DMS153 (cell line): Measurements from ENCODE around the gene TPCN1.

Experiments
- DNase-seq: peaks from one replicate; lab custom pipeline; 2025; lab: John Stamatoyannopoulos, UW

Gene TPCN1

DNA sequence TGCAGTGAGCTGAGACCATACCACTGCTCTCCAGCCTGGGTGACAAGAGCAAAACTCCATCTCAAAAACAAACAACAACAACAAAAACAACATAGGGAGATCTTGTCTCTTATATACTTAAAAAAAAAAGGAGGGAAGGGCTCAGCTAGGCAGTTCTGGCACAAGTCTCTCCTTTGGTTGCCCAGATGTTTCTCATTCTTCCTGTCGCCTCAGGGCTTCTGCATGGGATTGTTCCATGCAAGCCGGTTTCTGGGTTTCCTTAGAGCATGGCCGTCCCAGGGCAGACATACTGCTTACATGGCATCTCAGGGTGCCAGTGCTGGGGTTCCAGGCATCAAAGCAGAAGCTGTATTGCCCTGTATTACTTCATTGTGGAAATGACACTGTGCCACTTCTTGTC lies 118.8 kb downstream of the TPCN1 start:
- no peak for DNase-seq

GRCh38 chr12:113341535-113341934 lies 120.3 kb downstream of the TPCN1 start:
- DNase-seq, result no peak

DNA sequence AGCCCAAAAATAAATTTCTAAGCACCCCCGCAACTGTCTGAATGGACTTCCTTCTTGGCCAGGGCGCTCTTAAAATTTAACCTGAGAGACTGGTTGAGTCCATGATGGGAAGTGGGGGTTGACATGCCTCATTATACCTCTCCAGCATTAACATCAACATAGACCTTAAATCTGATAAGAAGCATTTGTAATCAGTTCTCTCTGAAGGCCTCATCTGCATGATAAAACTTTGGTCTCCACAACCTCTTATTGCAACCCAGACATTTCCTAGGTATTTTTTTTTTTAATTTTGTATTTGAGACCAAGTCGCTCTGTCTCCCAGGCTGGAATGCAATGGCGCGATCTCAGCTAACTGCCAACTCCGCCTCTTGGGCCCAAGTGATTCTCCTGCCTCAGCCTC lies 124.1 kb downstream of the TPCN1 start:
- no peak for DNase-seq

- DNase-seq, result no peak
These were observed 125.1 kb downstream of the TPCN1 start for GRCh38 chr12:113346353-113346752.

- no peak for DNase-seq
These were observed 125.8 kb downstream of the TPCN1 start for GRCh38 chr12:113347107-113347506.

GRCh38 chr12:113347892-113348291 lies 126.6 kb downstream of the TPCN1 start:
- no peak for DNase-seq
